ENCODE results near the gene OR52B6.

Gene OR52B6

GRCh38 chr11:5580577-5580976, at the start of gene OR52B6:
Gene OR52B6 (plus strand): TSS chr11:5580877. CDS start chr11:5580877, 0 bp downstream.
- no peak for DNase-seq (ENCODE audit: insufficient read length, low spot score)
- no peak for TF ChIP-seq CTCF (IDR thresholded peaks at IDR 0.05; ENCODE audit: insufficient read depth, missing control alignments)
- FAIRE-seq = no peak

DNA sequence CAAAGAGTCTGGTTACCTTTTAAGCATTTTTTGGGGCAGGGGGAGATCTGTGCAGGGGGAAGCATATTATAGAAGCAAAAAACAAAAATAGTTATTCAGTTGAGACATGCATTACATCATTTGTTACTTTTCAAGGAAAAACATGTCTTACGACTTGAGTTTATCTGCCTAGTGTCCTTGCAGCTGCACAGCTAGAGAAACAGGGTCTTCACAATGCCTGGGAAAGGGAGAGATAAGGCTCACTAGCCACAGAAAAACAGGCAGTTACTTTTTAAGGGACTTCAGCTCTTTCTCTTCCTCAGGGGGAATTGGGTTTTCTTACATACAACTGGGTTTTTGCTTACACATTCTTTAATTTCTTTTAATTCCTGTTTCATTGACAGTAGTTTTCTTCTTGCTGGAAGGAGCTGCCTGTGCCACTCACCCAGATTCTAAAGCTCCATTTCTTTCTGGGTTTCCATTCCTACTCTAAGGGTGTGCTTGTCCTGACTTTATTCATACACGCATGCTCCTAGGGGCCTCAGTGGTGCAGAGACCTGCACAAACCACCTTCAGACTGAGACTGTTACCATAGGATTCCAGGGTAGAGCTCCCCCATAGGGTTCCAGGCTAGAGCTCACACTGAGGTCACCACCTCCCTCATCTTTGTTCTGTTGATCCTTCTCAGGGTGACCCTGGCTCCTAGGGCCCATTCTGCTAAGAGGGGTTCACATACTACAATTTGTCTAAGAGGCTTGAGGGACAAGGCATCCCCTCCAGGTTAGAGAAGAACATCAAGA, 49.4 kb upstream of the OR52B6 start:
- no peak for TF ChIP-seq CTCF (IDR thresholded peaks at IDR 0.05; ENCODE audit: insufficient read depth, missing control alignments)
- no peak for FAIRE-seq

DNA sequence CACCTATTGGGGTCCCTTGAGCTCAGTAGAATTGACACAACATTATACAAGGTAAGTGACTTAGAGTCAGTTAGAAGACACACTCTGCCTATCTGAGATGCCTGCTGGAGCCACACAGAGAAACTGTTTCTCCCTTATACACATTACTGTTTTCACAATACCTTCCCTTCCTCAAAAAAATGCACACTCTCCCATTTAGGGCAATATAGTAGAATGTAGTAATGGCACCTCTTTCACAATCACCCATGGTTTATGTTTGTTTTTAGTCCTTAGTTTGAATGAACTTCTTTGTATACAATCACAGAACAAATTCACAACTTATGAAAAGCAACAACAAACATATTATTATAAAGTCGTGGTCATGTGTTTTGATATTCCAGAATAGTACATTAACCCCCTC, 46.6 kb upstream of the OR52B6 start:
- FAIRE-seq (no peak), DNase-seq (ENCODE audit: insufficient read length, low spot score) (no peak)
- no peak for TF ChIP-seq CTCF (IDR thresholded peaks at IDR 0.05; ENCODE audit: insufficient read depth, missing control alignments)

More for the DNA sequence above, 49.4 kb upstream of the OR52B6 start:
- DNase-seq (ENCODE audit: insufficient read length, low spot score) = no peak

- FAIRE-seq (no peak), DNase-seq (ENCODE audit: insufficient read length, low spot score) (no peak)
- no peak for TF ChIP-seq CTCF (IDR thresholded peaks at IDR 0.05; ENCODE audit: insufficient read depth, missing control alignments)
These were observed 44.2 kb upstream of the OR52B6 start for GRCh38 chr11:5536482-5536881.

DNA sequence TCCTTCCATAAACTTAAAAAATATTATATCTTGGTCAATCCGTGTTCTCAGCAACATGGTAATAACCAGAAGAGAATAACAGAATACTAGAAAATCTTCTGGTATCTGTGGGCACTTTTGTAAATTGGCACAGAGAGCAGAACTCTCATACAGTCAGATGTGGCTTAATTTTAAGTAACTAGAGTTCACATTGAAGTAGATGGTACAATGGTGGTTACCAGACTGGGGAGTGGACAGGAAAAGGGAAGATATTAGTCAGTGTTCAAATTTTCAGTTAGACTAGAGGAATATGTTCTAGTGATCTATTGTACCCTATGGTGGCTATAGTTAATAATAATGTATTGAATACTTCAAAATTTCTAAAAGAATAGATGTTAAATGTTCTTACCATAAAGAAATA, 39.2 kb upstream of the OR52B6 start:
- FAIRE-seq = no peak
- no peak for DNase-seq (ENCODE audit: insufficient read length, low spot score)
- no peak for TF ChIP-seq CTCF (IDR thresholded peaks at IDR 0.05; ENCODE audit: insufficient read depth, missing control alignments)

DNA sequence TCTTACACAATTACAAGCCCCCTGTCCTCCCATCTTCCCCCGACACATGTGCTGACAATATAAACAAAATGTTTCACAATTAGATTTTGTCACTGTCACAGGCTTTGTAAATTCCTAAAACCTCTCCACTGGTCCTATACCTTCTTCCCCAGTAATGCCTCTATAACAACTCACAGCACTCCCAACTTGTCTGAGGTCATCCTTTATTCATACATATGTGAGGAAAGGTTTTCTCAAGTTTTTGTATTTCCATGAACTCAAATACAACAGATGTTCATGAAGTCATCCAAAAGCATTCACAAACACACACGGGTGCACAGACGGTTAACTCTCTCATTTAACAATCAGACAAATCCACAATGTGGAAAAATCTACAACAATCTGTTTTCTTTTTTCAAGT, 34.2 kb upstream of the OR52B6 start:
- DNase-seq (ENCODE audit: insufficient read length, low spot score) (no peak), FAIRE-seq (no peak)
- TF ChIP-seq CTCF (IDR thresholded peaks at IDR 0.05; ENCODE audit: insufficient read depth, missing control alignments) = no peak

GRCh38 chr11:5547982-5548381, 32.7 kb upstream of the OR52B6 start:
- no peak for FAIRE-seq
- no peak for DNase-seq (ENCODE audit: insufficient read length, low spot score)

More at GRCh38 chr11:5547982-5548381, 32.7 kb upstream of the OR52B6 start:
- no peak for TF ChIP-seq CTCF (IDR thresholded peaks at IDR 0.05; ENCODE audit: insufficient read depth, missing control alignments)
